ENCODE results near the gene PYGB.

Gene PYGB

DNA sequence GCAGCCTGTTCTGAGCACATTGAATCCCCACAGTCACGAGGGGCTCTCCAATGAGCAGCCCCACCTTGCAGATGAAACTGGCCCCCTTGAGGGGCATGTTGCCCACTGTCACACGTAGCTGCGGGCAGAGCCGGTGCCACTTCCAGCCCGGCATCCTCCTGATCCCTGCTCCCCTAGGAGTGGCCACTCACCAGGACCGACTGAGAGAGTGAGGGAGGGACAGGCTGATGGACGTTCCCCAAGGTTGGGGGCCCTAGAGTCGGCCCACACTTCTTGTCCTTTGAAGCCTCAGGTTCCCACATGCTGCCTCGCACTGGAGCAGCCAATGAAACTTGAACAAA, 41.9 kb upstream of the PYGB start:
- Histone ChIP-seq H2BK5ac (ENCODE audit: low read length) (peak overlapping the region; percentile 30), H2BK15ac (ENCODE audit: low read length) (peak overlapping the region; percentile 75), H3K4me2 (ENCODE audit: insufficient read depth, low read length, poor library complexity, severe bottlenecking) (no peak overlapping the region), H3K4ac (ENCODE audit: low read length) (no peak overlapping the region), H3K4me1 (ENCODE audit: control insufficient read depth in 2 of 2, insufficient read depth in 1 of 2, low read depth in 1 of 2, low read length in 2 of 2) (peaks cover 0 to 12% of the 10 kb centered on the region in 2 donors), H2BK12ac (ENCODE audit: low read length) (no peak overlapping the region), H3K36me3 (replicated peaks in 1 of 2; ENCODE audit: control insufficient read depth in 2 of 2, insufficient read depth in 2 of 2, low read length in 2 of 2) (peaks cover 4 to 15% of the 10 kb centered on the region in 2 donors), H3K4me3 (ENCODE audit: low read length in 2 of 2) (no peak overlapping the region), H3K14ac (ENCODE audit: low read length) (peak overlapping the region; percentile 1), H2AK5ac (ENCODE audit: low read depth, low read length) (peak overlapping the region; percentile 53), H3K79me1 (ENCODE audit: low read depth, low read length) (peaks cover 15% of the 10 kb centered on the region), H4K91ac (ENCODE audit: low read depth, low read length, poor library complexity) (no peak overlapping the region), H3K9me3 (replicated peaks in 1 of 2; ENCODE audit: control insufficient read depth in 2 of 2, insufficient read depth in 1 of 2, low read depth in 1 of 2, low read length in 2 of 2) (peaks cover 2 to 16% of the 10 kb centered on the region in 2 donors), H3K9ac (ENCODE audit: low read depth, low read length, poor library complexity) (peak overlapping the region; percentile 24), H3K27me3 (ENCODE audit: control insufficient read depth in 3 of 3, insufficient read depth in 3 of 3, low read depth in 1 of 3, low read length in 3 of 3) (no peaks in the 10 kb centered on the region), H3K27ac (replicated peaks; ENCODE audit: low read length) (no peak overlapping the region), H4K8ac (ENCODE audit: low read depth, low read length) (peak overlapping the region; percentile 1), H2BK120ac (ENCODE audit: low read depth, low read length) (no peak overlapping the region), H3K18ac (ENCODE audit: low read length) (peak overlapping the region; percentile 20), H3K23ac (ENCODE audit: low read depth, low read length, poor library complexity) (peak overlapping the region; percentile 85), H2AFZ (ENCODE audit: low read length) (no peak overlapping the region)
- DNase-seq (ENCODE audit: low spot score) = no peak
- WGBS, 2 donors (ENCODE audit: extremely low coverage in 2 of 2, insufficient read length in 2 of 2, insufficient replicate concordance in 1 of 2) = no CpG with 5 or more reads among the region's 9 CpGs

DNA sequence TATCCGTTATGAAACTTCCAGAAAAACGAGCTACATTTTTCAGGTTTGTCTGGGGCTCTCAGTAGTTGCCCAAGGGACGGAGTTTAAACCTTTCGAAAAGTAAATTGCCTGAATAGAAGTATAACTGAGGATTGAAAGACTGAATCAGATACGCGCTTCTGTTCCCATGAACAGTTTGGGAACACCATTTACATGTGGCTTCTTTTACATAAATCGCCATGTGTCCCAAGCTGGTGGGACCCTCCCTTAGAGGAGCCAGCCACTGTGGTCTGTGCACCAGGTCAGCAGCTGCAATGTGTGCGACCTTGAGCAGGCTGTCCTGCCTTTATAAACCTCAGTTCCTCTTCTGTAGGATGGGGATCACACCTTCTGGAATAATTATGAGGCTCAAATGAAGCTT, 41.3 kb upstream of the PYGB start:
- Histone ChIP-seq H3K9me3 (replicated peaks in 1 of 2; ENCODE audit: control insufficient read depth in 2 of 2, insufficient read depth in 1 of 2, low read depth in 1 of 2, low read length in 2 of 2) (peaks cover 2 to 14% of the 10 kb centered on the region in 2 donors), H3K4me2 (ENCODE audit: insufficient read depth, low read length, poor library complexity, severe bottlenecking) (no peak overlapping the region), H3K9ac (ENCODE audit: low read depth, low read length, poor library complexity) (no peak overlapping the region), H2BK15ac (ENCODE audit: low read length) (no peak overlapping the region), H2BK5ac (ENCODE audit: low read length) (no peak overlapping the region), H3K27me3 (ENCODE audit: control insufficient read depth in 3 of 3, insufficient read depth in 3 of 3, low read depth in 1 of 3, low read length in 3 of 3) (no peaks in the 10 kb centered on the region), H2BK12ac (ENCODE audit: low read length) (no peak overlapping the region), H2AFZ (ENCODE audit: low read length) (no peak overlapping the region), H3K4me1 (ENCODE audit: control insufficient read depth in 2 of 2, insufficient read depth in 1 of 2, low read depth in 1 of 2, low read length in 2 of 2) (peaks cover 0 to 12% of the 10 kb centered on the region in 2 donors), H3K4ac (ENCODE audit: low read length) (no peak overlapping the region), H3K14ac (ENCODE audit: low read length) (no peak overlapping the region), H2BK120ac (ENCODE audit: low read depth, low read length) (no peak overlapping the region), H3K27ac (replicated peaks; ENCODE audit: low read length) (no peak overlapping the region), H3K4me3 (ENCODE audit: low read length in 2 of 2) (no peak overlapping the region), H4K8ac (ENCODE audit: low read depth, low read length) (no peak overlapping the region), H3K23ac (ENCODE audit: low read depth, low read length, poor library complexity) (no peak overlapping the region), H3K79me1 (ENCODE audit: low read depth, low read length) (peaks cover 15% of the 10 kb centered on the region), H2AK5ac (ENCODE audit: low read depth, low read length) (no peak overlapping the region), H3K18ac (ENCODE audit: low read length) (no peak overlapping the region), H4K91ac (ENCODE audit: low read depth, low read length, poor library complexity) (no peak overlapping the region), H3K36me3 (replicated peaks in 1 of 2; ENCODE audit: control insufficient read depth in 2 of 2, insufficient read depth in 2 of 2, low read length in 2 of 2) (peaks cover 4 to 20% of the 10 kb centered on the region in 2 donors)
- no CpG with 5 or more reads among the region's 8 CpGs for WGBS, 2 donors (ENCODE audit: extremely low coverage in 2 of 2, insufficient read length in 2 of 2, insufficient replicate concordance in 1 of 2)
- DNase-seq (ENCODE audit: low spot score) = no peak

DNA sequence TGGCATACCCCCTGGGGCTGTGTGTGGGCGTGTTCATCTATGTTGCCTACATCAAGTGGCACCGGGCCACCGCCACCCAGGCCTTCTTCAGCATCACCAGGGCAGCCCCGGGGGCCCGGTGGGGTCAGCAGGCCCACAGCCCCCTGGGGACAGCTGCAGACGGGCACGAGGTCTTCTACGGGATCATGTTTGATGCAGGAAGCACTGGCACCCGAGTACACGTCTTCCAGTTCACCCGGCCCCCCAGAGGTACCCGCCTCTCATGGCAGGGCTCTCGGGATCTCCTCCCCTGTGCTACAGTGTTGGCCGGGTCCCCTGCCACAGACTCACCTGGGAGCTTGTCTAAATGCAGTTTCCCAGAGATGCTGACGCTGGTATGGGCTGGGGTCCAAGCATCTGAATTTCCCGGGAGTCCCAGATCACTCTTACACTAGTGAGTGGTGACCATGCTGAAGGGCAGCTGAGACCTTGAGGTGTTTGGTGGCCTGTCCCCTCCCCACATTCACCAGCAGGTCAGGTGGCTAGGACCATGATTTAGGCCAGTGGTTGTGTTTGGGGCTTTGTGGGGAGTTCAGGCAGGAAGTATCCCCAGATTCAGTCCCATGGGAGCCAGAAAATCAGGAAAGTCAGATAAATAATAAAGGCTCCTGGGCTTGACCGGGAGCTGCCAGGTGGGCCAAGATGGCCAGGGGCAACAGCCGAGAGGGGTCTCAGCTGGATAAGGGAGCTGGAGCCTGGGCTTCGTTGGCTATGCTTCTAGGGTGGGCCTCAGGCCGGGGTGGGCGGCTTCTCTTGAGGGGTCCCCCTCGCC, 40.5 kb upstream of the PYGB start:
- H2BK120ac ChIP-seq (ENCODE audit: low read depth, low read length) = no peak overlapping the region
- H3K14ac ChIP-seq (ENCODE audit: low read length) = no peak overlapping the region
- H3K27me3 ChIP-seq (ENCODE audit: control insufficient read depth in 3 of 3, insufficient read depth in 3 of 3, low read depth in 1 of 3, low read length in 3 of 3) = no peaks in the 10 kb centered on the region
- H3K36me3 ChIP-seq (replicated peaks in 1 of 2; ENCODE audit: control insufficient read depth in 2 of 2, insufficient read depth in 2 of 2, low read length in 2 of 2) = peaks cover 4 to 28% of the 10 kb centered on the region in 2 donors
- H2BK15ac ChIP-seq (ENCODE audit: low read length) = no peak overlapping the region
- H3K9ac ChIP-seq (ENCODE audit: low read depth, low read length, poor library complexity) = no peak overlapping the region
- no peak overlapping the region for H3K23ac ChIP-seq (ENCODE audit: low read depth, low read length, poor library complexity)
- H2BK5ac ChIP-seq (ENCODE audit: low read length) = no peak overlapping the region
- no peak overlapping the region for H2BK12ac ChIP-seq (ENCODE audit: low read length)
- no peak overlapping the region for H4K91ac ChIP-seq (ENCODE audit: low read depth, low read length, poor library complexity)
- WGBS, 2 donors (ENCODE audit: extremely low coverage in 2 of 2, insufficient read length in 2 of 2, insufficient replicate concordance in 1 of 2) = no CpG with 5 or more reads among the region's 22 CpGs
- no peak overlapping the region for H3K4ac ChIP-seq (ENCODE audit: low read length)
- no peak overlapping the region for H3K18ac ChIP-seq (ENCODE audit: low read length)
- H3K27ac ChIP-seq (replicated peaks; ENCODE audit: low read length) = no peak overlapping the region
- H3K79me1 ChIP-seq (ENCODE audit: low read depth, low read length) = peaks cover 15% of the 10 kb centered on the region
- DNase-seq (ENCODE audit: low spot score) = no peak
- no peak overlapping the region for H2AFZ ChIP-seq (ENCODE audit: low read length)
- H3K4me3 ChIP-seq (ENCODE audit: low read length in 2 of 2) = no peak overlapping the region
- peaks cover 0 to 12% of the 10 kb centered on the region in 2 donors for H3K4me1 ChIP-seq (ENCODE audit: control insufficient read depth in 2 of 2, insufficient read depth in 1 of 2, low read depth in 1 of 2, low read length in 2 of 2)
- H3K9me3 ChIP-seq (replicated peaks in 1 of 2; ENCODE audit: control insufficient read depth in 2 of 2, insufficient read depth in 1 of 2, low read depth in 1 of 2, low read length in 2 of 2) = peaks cover 2 to 7% of the 10 kb centered on the region in 2 donors
- H2AK5ac ChIP-seq (ENCODE audit: low read depth, low read length) = peak overlapping the region; percentile 81
- no peak overlapping the region for H4K8ac ChIP-seq (ENCODE audit: low read depth, low read length)
- H3K4me2 ChIP-seq (ENCODE audit: insufficient read depth, low read length, poor library complexity, severe bottlenecking) = no peak overlapping the region

DNA sequence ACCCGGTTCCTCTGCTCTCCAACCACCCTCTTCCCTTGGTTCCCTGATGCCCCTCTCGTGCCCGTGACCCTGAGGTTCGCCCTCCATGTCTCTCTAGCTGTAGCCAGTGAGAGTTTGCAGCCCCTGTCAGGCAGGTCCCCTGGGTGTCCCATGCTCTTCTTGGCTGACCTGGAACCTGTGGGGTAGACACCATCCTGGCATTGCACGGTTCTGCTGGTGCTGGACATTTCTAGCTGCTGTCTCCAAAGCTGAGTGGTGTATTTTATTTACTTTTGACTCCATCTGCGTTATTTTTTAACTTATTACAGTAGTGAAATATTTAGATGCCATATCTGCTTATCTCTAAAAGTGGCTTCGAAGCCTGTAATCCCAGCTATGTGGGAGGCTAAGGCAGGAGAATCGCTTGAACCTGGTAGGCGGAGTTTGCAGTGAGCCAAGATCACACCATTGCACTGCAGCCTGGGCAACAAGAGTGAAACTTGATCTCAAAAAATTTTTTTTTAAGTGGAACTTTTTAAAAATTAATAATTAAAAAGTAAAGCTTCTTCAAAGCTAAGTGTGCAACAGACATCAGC, 39.8 kb upstream of the PYGB start:
- no peak overlapping the region for H3K18ac ChIP-seq (ENCODE audit: low read length)
- H2AK5ac ChIP-seq (ENCODE audit: low read depth, low read length) = peak overlapping the region; percentile 81
- H3K14ac ChIP-seq (ENCODE audit: low read length) = no peak overlapping the region
- H3K4me1 ChIP-seq (ENCODE audit: control insufficient read depth in 2 of 2, insufficient read depth in 1 of 2, low read depth in 1 of 2, low read length in 2 of 2) = peaks cover 0 to 12% of the 10 kb centered on the region in 2 donors
- H3K4me3 ChIP-seq (ENCODE audit: low read length in 2 of 2) = no peak overlapping the region
- H3K23ac ChIP-seq (ENCODE audit: low read depth, low read length, poor library complexity) = no peak overlapping the region
- peaks cover under 1 to 2% of the 10 kb centered on the region in 2 donors for H3K9me3 ChIP-seq (replicated peaks in 1 of 2; ENCODE audit: control insufficient read depth in 2 of 2, insufficient read depth in 1 of 2, low read depth in 1 of 2, low read length in 2 of 2)
- no peak overlapping the region for H4K91ac ChIP-seq (ENCODE audit: low read depth, low read length, poor library complexity)
- H3K27me3 ChIP-seq (ENCODE audit: control insufficient read depth in 3 of 3, insufficient read depth in 3 of 3, low read depth in 1 of 3, low read length in 3 of 3) = no peaks in the 10 kb centered on the region
- peak overlapping the region; percentile 57 for H3K9ac ChIP-seq (ENCODE audit: low read depth, low read length, poor library complexity)
- no peak for DNase-seq (ENCODE audit: low spot score)
- H3K79me1 ChIP-seq (ENCODE audit: low read depth, low read length) = peaks cover 15% of the 10 kb centered on the region
- WGBS, 2 donors (ENCODE audit: extremely low coverage in 2 of 2, insufficient read length in 2 of 2, insufficient replicate concordance in 1 of 2) = no CpG with 5 or more reads among the region's 9 CpGs
- no peak overlapping the region for H2BK15ac ChIP-seq (ENCODE audit: low read length)
- no peak overlapping the region for H2BK5ac ChIP-seq (ENCODE audit: low read length)
- no peak overlapping the region for H2BK12ac ChIP-seq (ENCODE audit: low read length)
- H2BK120ac ChIP-seq (ENCODE audit: low read depth, low read length) = no peak overlapping the region
- no peak overlapping the region for H4K8ac ChIP-seq (ENCODE audit: low read depth, low read length)
- H3K4ac ChIP-seq (ENCODE audit: low read length) = no peak overlapping the region
- peaks cover 5 to 30% of the 10 kb centered on the region in 2 donors for H3K36me3 ChIP-seq (replicated peaks in 1 of 2; ENCODE audit: control insufficient read depth in 2 of 2, insufficient read depth in 2 of 2, low read length in 2 of 2)
- H3K4me2 ChIP-seq (ENCODE audit: insufficient read depth, low read length, poor library complexity, severe bottlenecking) = no peak overlapping the region
- no peak overlapping the region for H3K27ac ChIP-seq (replicated peaks; ENCODE audit: low read length)
- H2AFZ ChIP-seq (ENCODE audit: low read length) = no peak overlapping the region

Measured in neuronal stem cell (in vitro differentiated cells).